Erythroblast (primary cell): Measurements from ENCODE around the gene CHST6.
"Not testable (repeated sequence)": the region's sequence is repeated elsewhere in the genome, so short reads cannot be mapped to it uniquely, and the experiment has no call there.

ENCODE experiments used
- GATA1 ChIP-seq: IDR thresholded peaks from 2 replicates; pipeline ENCODE4 v1.6.1; 2011; ENCODE audit warnings: low read depth, mild to moderate bottlenecking, control low read depth, low read length, moderate library complexity
- POLR2A ChIP-seq: IDR thresholded peaks from 2 replicates; pipeline ENCODE4 v1.6.1; 2011; ENCODE audit warnings: mild to moderate bottlenecking, low read length

DNA sequence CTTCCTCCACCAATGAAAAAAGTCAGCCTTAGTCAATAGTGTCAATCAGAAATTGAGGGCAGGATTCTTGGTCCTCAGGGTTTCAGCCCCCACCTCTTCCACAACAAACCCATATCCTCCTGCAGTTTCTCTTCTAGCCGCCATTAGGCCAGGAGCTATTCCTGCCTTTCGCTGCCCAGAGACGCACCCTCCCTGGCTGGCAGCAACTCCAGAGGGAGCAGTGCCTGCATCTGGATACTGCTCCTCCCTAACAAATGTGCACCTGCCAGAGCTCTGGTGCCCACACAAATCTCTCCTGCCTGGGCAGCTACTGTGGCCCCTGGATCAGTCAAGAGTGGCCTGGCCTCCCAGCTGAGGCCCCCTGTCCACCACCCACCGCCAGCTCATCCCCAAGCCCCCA is 38.8 kb downstream of the CHST6 start:
- TF ChIP-seq POLR2A, GATA1: not testable (repeated sequence)
